SU-DHL-6 (cell line): Measurements from ENCODE around the gene NFYC.

Experiments
- H2AFZ ChIP-seq: fragments of 200-600 bp; sonication (generic); 2 replicates; pipeline ENCODE4 v1.6.1; 2014; ENCODE audit warnings: low read depth, mild to moderate bottlenecking, moderate library complexity, mixed read lengths, antibody characterized with exemption, low read length; ENCODE audit not compliant: severe bottlenecking
- H3F3A ChIP-seq: fragments of 200-600 bp; shearing (Covaris generic); 2 replicates; pipeline ENCODE4 v1.6.0; 2016; ENCODE audit warnings: antibody characterized with exemption, mild to moderate bottlenecking; ENCODE audit not compliant: insufficient read depth
- H3K27ac ChIP-seq: fragments of 200-600 bp; sonication (generic); 2 replicates; pipeline ENCODE4 v1.5.1; 2016; ENCODE audit warnings: low read depth, mild to moderate bottlenecking, low read length, moderate library complexity, mixed read lengths
- H3K27me3 ChIP-seq: fragments of 200-600 bp; sonication (generic), shearing (Covaris generic); 2 replicates; pipeline ENCODE4 v1.6.0; 2014; ENCODE audit warnings: mild to moderate bottlenecking, low read length
- H3K36me3 ChIP-seq: fragments of 200-600 bp; sonication (generic); 2 replicates; pipeline ENCODE4 v1.6.1; 2014; ENCODE audit warnings: mild to moderate bottlenecking, low read length, mixed read lengths
- H3K4me2 ChIP-seq: fragments of 300-600, 200-600 bp; shearing (Covaris generic), sonication (generic); 2 replicates; pipeline ENCODE4 v1.6.0; 2014; ENCODE audit warnings: low read length, low read depth, mild to moderate bottlenecking; ENCODE audit not compliant: poor library complexity, severe bottlenecking
- H3K4me3 ChIP-seq: fragments of 200-600 bp; sonication (generic); 2 replicates; pipeline ENCODE4 v1.5.1; 2014; ENCODE audit warnings: antibody characterized with exemption, low read length, mild to moderate bottlenecking, mixed read lengths; ENCODE audit not compliant: insufficient read depth, poor library complexity, severe bottlenecking
- H3K79me2 ChIP-seq: fragments of 200-600 bp; sonication (generic); 2 replicates; pipeline ENCODE4 v1.6.1; 2014; ENCODE audit warnings: mild to moderate bottlenecking, low read length, moderate library complexity; ENCODE audit not compliant: insufficient read depth
- H3K9ac ChIP-seq: fragments of 200-600 bp; sonication (generic); 2 replicates; pipeline ENCODE4 v1.7.0; 2014; ENCODE audit warnings: mild to moderate bottlenecking, low read length
- H3K9me2 ChIP-seq: fragments of 200-600 bp; sonication (generic); replicated peaks from 2 replicates; pipeline ENCODE4 v1.6.1; 2014; ENCODE audit warnings: low read length; ENCODE audit not compliant: insufficient read depth
- H3K9me3 ChIP-seq: fragments of 200-600 bp; sonication (generic); 2 replicates; pipeline ENCODE4 v1.6.1; 2014; ENCODE audit warnings: low read length, mixed read lengths; ENCODE audit not compliant: insufficient read depth
- H4K20me1 ChIP-seq: fragments of 200-600 bp; sonication (generic); 2 replicates; pipeline ENCODE4 v1.6.1; 2014; ENCODE audit warnings: low read depth, mild to moderate bottlenecking, antibody characterized with exemption, low read length, moderate library complexity, mixed read lengths
- CTCF ChIP-seq: fragments of 200-600 bp; sonication (generic); IDR thresholded peaks from one replicate; pipeline ENCODE4 v1.5.1; 2017; ENCODE audit warnings: antibody characterized with exemption, mild to moderate bottlenecking, low read length, moderate library complexity; ENCODE audit not compliant: insufficient read depth, poor library complexity, severe bottlenecking
- EZH2phosphoT487 ChIP-seq: fragments of 200-600 bp; sonication (generic), shearing (Covaris generic); conservative IDR thresholded peaks from 2 replicates; pipeline ENCODE4 v1.6.1; 2018; ENCODE audit warnings: mild to moderate bottlenecking, antibody characterized with exemption, low read length, moderate library complexity, mixed read lengths

The NFYC gene

GRCh38 chr1:40753142-40753882, 61.8 kb downstream of the NFYC start:
- Histone ChIP-seq H3K9ac (no peak overlapping the region), H3K4me2 (no peak overlapping the region), H2AFZ (no peak overlapping the region), H3K4me3 (no peak overlapping the region), H3K79me2 (no peaks in the 10 kb centered on the region), H3F3A (no peaks in the 10 kb centered on the region), H3K9me2 (no peaks in the 10 kb centered on the region), H3K9me3 (no peaks in the 10 kb centered on the region), H3K36me3 (peaks cover 22% of the 10 kb centered on the region; the same call in 1 of the 2 replicates), H3K27ac (no peak overlapping the region), H4K20me1 (no peaks in the 10 kb centered on the region), H3K27me3 (no peaks in the 10 kb centered on the region)
- TF ChIP-seq EZH2phosphoT487 (no peak), CTCF (no peak)

GRCh38 chr1:40754201-40754600, 62.7 kb downstream of the NFYC start:
- no peak overlapping the region for H3K27ac ChIP-seq
- no peaks in the 10 kb centered on the region for H3F3A ChIP-seq
- H3K4me2 ChIP-seq, result no peak overlapping the region
- H4K20me1 ChIP-seq, result no peaks in the 10 kb centered on the region
- H3K36me3 ChIP-seq, result peaks cover 24% of the 10 kb centered on the region; the same call in 1 of the 2 replicates
- H2AFZ ChIP-seq, result no peak overlapping the region
- no peaks in the 10 kb centered on the region for H3K79me2 ChIP-seq
- no peak overlapping the region for H3K9ac ChIP-seq
- no peaks in the 10 kb centered on the region for H3K9me3 ChIP-seq
- TF ChIP-seq EZH2phosphoT487 (no peak), CTCF (no peak)
- no peak overlapping the region for H3K4me3 ChIP-seq
- no peaks in the 10 kb centered on the region for H3K27me3 ChIP-seq
- no peaks in the 10 kb centered on the region for H3K9me2 ChIP-seq

GRCh38 chr1:40755067-40755466, 63.6 kb downstream of the NFYC start:
- Histone ChIP-seq H3K27me3 (no peaks in the 10 kb centered on the region), H3K79me2 (no peaks in the 10 kb centered on the region), H3K27ac (no peak overlapping the region), H3K36me3 (peaks cover 19% of the 10 kb centered on the region; the same call in 1 of the 2 replicates), H4K20me1 (no peaks in the 10 kb centered on the region), H3F3A (no peaks in the 10 kb centered on the region), H3K9me2 (no peaks in the 10 kb centered on the region), H3K4me3 (no peak overlapping the region), H2AFZ (no peak overlapping the region), H3K4me2 (no peak overlapping the region), H3K9ac (no peak overlapping the region), H3K9me3 (no peaks in the 10 kb centered on the region)
- TF ChIP-seq CTCF (no peak), EZH2phosphoT487 (no peak)
